ENCODE measurements around the gene ENPEP. TPM values are rescaled to one million over a fixed set of nuclear protein-coding genes. Genes with fewer than 3 reads are reported as not detected.

The ENPEP gene
- total RNA-seq, 2 experiments from 2014 or later: 0.05 TPM; not detected in 1

GRCh38 chr4:110611968-110612447 lies 136.1 kb downstream of the ENPEP start:
- no peaks in the 10 kb centered on the region for H3K9me3 Mint-ChIP-seq
- no peak overlapping the region for H3K4me3 Mint-ChIP-seq
- intact Hi-C loops (cut with micrococcal nuclease): no loop called here
- H3K36me3 Mint-ChIP-seq (ENCODE audit: low read depth): peaks cover 3% of the 10 kb centered on the region
- ATAC-seq (no peak), DNase-seq (no peak)
- peaks cover 76% of the 10 kb centered on the region for H3K27me3 Mint-ChIP-seq
- no peak overlapping the region for H3K27ac Mint-ChIP-seq
- H3K4me1 Mint-ChIP-seq (ENCODE audit: low read depth): peaks cover 10% of the 10 kb centered on the region
- ChIA-PET CTCF (no interaction called here), POLR2A (no interaction called here)
- TF ChIP-seq CTCF (IDR thresholded peaks at IDR 0.05): no peak

- CTCF ChIA-PET: no interaction called here
- H3K9me3 Mint-ChIP-seq: no peaks in the 10 kb centered on the region
- intact Hi-C loops (cut with micrococcal nuclease): no loop called here
- H3K27me3 Mint-ChIP-seq: peaks cover 80% of the 10 kb centered on the region
- no peak for ATAC-seq
- DNase-seq: no peak
- H3K36me3 Mint-ChIP-seq (ENCODE audit: low read depth): peaks cover 3% of the 10 kb centered on the region
- peaks cover 10% of the 10 kb centered on the region for H3K4me1 Mint-ChIP-seq (ENCODE audit: low read depth)
- H3K27ac Mint-ChIP-seq: no peak overlapping the region
- POLR2A ChIA-PET: no interaction called here
- no peak overlapping the region for H3K4me3 Mint-ChIP-seq
- TF ChIP-seq CTCF (IDR thresholded peaks at IDR 0.05): no peak
Measured at GRCh38 chr4:110612631-110613269, 136.8 kb downstream of the ENPEP start.

GRCh38 chr4:110613745-110614144 lies 137.8 kb downstream of the ENPEP start:
- TF ChIP-seq CTCF (IDR thresholded peaks at IDR 0.05): no peak
- H3K27me3 Mint-ChIP-seq: peaks cover 85% of the 10 kb centered on the region
- ATAC-seq: no peak
- DNase-seq: no peak
- peaks cover 15% of the 10 kb centered on the region for H3K4me1 Mint-ChIP-seq (ENCODE audit: low read depth)
- H3K36me3 Mint-ChIP-seq (ENCODE audit: low read depth): peaks cover 3% of the 10 kb centered on the region
- POLR2A ChIA-PET: no interaction called here
- H3K9me3 Mint-ChIP-seq: no peaks in the 10 kb centered on the region
- H3K4me3 Mint-ChIP-seq: no peak overlapping the region
- intact Hi-C loops (cut with micrococcal nuclease): no loop called here
- CTCF ChIA-PET: no interaction called here
- no peak overlapping the region for H3K27ac Mint-ChIP-seq

- Mint-ChIP-seq H3K27ac (no peak overlapping the region), H3K27me3 (peaks cover 85% of the 10 kb centered on the region), H3K4me1 (ENCODE audit: low read depth) (peaks cover 18% of the 10 kb centered on the region), H3K4me3 (no peak overlapping the region), H3K36me3 (ENCODE audit: low read depth) (peaks cover 3% of the 10 kb centered on the region), H3K9me3 (no peaks in the 10 kb centered on the region)
- intact Hi-C loops (cut with micrococcal nuclease): no loop called here
- TF ChIP-seq CTCF (IDR thresholded peaks at IDR 0.05): no peak
- ATAC-seq (no peak), DNase-seq (no peak)
- ChIA-PET POLR2A (no interaction called here), CTCF (no interaction called here)
Measured at GRCh38 chr4:110614173-110614963, 138.4 kb downstream of the ENPEP start.

Other genes starting within 250 kb of the ENPEP start
- not detected for gene PITX2, start 146.9 kb downstream of the ENPEP start, total RNA-seq

All from activated CD8-positive, alpha-beta T cell treated with anti-CD3 and anti-CD28 coated beads for 36 hours (primary cell).